Measurements from ENCODE around the gene RPL28.

DNA sequence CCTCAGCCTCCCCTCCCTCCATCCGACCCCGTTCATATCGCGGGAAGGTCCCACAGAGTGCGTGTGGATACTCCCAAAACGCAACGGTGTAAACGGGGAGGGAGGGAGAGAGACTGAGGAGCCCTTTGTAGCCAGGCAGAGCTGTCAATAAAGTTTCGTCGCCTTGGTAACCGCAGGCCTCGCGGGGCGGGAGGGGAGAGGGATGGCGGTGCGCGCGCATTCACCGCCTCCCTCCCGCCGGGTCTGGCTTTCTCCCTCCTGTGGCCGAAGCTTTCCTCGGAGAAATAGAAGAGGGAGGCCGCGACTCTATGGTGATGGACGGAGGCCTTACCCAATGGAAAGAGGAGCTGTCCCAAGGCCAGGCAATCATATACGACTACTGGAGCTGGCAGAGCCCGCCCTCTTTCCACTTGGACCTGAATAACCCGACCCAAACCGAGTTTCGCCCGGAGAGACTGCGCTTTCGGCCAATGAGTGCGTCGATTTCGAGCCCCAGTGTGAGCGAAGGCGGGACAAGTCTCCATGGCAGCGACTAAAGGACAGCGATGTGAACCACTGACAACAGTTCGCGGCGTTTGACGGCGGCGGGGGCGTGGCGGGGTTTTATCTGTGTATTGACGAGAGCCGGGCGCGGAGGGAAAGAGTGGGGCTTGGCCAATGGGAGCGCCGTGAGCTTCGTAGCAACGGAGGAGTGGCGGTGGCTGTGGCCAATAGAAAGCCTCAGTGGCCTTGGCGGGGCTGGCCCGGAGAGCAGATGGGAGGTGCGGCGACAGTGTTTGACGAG is 46.4 kb upstream of the RPL28 start, which contains the start of gene KMT5C:
- TF ChIP-seq, protein P1, sequence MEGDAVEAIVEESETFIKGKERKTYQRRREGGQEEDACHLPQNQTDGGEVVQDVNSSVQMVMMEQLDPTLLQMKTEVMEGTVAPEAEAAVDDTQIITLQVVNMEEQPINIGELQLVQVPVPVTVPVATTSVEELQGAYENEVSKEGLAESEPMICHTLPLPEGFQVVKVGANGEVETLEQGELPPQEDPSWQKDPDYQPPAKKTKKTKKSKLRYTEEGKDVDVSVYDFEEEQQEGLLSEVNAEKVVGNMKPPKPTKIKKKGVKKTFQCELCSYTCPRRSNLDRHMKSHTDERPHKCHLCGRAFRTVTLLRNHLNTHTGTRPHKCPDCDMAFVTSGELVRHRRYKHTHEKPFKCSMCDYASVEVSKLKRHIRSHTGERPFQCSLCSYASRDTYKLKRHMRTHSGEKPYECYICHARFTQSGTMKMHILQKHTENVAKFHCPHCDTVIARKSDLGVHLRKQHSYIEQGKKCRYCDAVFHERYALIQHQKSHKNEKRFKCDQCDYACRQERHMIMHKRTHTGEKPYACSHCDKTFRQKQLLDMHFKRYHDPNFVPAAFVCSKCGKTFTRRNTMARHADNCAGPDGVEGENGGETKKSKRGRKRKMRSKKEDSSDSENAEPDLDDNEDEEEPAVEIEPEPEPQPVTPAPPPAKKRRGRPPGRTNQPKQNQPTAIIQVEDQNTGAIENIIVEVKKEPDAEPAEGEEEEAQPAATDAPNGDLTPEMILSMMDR (IDR thresholded peaks at IDR 0.05; ENCODE audit: borderline replicate concordance, extremely low read depth, low read length, poor library complexity, severe bottlenecking), result peak; percentile 36
- no peak for TF ChIP-seq EZH2 (IDR thresholded peaks at IDR 0.05; ENCODE audit: borderline replicate concordance, low read depth, low read length, severe bottlenecking)
